ENCODE data around the gene NUB1.
A peak's percentile ranks its signal among the peaks of the same experiment; 100 is the strongest.

The NUB1 gene

DNA sequence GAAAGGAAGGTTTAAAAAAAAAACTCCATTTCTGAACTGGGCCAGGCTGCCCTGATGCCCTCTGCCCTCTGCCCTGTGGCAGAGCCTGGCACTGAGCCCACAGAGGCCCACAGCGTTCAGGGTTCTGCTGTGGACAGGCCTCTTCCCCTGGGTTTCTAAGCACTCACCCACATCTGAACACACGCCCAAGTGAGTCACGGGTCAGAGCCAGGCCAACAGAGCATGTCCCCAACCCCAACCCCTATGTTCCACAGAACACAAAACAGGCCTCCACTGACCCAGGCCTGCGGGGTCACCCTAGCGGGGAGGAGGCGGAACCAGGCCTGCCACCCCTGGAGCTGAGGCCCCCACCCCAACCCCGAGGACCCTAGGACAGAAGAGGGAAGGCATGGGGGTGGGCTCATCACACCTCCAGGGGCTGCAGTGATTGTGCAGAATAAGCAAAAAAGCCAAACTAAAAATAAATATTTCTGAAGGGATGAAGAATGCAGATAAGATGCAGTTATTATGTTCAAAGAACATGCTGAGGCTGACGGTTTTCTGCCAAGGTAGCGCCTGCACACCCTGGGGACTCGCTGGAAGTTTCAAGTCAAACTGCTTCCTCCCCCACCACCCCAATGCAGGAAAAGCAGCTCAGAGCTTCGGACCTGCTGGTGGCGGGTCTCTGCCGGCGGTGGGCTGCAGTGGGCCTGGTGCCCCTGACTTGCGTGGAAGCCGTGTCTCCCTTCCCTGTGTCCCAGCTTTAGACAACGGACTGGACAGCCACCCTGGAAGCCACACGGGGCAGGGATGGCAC is 62.8 kb downstream of the NUB1 start:
- no peak overlapping the region for H3K4me3 ChIP-seq (ENCODE audit: control insufficient read depth, low read depth, low read length)
- DNase-seq (ENCODE audit: low read depth) = peak; percentile 65
- TF ChIP-seq, protein P1, sequence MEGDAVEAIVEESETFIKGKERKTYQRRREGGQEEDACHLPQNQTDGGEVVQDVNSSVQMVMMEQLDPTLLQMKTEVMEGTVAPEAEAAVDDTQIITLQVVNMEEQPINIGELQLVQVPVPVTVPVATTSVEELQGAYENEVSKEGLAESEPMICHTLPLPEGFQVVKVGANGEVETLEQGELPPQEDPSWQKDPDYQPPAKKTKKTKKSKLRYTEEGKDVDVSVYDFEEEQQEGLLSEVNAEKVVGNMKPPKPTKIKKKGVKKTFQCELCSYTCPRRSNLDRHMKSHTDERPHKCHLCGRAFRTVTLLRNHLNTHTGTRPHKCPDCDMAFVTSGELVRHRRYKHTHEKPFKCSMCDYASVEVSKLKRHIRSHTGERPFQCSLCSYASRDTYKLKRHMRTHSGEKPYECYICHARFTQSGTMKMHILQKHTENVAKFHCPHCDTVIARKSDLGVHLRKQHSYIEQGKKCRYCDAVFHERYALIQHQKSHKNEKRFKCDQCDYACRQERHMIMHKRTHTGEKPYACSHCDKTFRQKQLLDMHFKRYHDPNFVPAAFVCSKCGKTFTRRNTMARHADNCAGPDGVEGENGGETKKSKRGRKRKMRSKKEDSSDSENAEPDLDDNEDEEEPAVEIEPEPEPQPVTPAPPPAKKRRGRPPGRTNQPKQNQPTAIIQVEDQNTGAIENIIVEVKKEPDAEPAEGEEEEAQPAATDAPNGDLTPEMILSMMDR (conservative IDR thresholded peaks at IDR 0.05; ENCODE audit: control insufficient read depth, insufficient read depth, low read depth, low read length) = no peak

- DNase-seq (ENCODE audit: low read depth) = no peak
- H3K4me3 ChIP-seq (ENCODE audit: control insufficient read depth, low read depth, low read length) = no peak overlapping the region
- TF ChIP-seq, protein P1 (conservative IDR thresholded peaks at IDR 0.05; ENCODE audit: control insufficient read depth, insufficient read depth, low read depth, low read length) = no peak
These were observed 63.4 kb downstream of the NUB1 start for GRCh38 chr7:151405056-151405455.

- DNase-seq (ENCODE audit: low read depth) = no peak
- TF ChIP-seq, protein P1 (conservative IDR thresholded peaks at IDR 0.05; ENCODE audit: control insufficient read depth, insufficient read depth, low read depth, low read length) = no peak
- no peak overlapping the region for H3K4me3 ChIP-seq (ENCODE audit: control insufficient read depth, low read depth, low read length)
These were observed 64.0 kb downstream of the NUB1 start for GRCh38 chr7:151405588-151405987.

- H3K4me3 ChIP-seq (ENCODE audit: control insufficient read depth, low read depth, low read length) = no peak overlapping the region
- TF ChIP-seq, protein P1 (conservative IDR thresholded peaks at IDR 0.05; ENCODE audit: control insufficient read depth, insufficient read depth, low read depth, low read length) = no peak
These were observed 64.7 kb downstream of the NUB1 start for GRCh38 chr7:151406051-151406875.

GRCh38 chr7:151406886-151407583 is 65.4 kb downstream of the NUB1 start:
- DNase-seq (ENCODE audit: low read depth) = no peak
- TF ChIP-seq, protein P1 (conservative IDR thresholded peaks at IDR 0.05; ENCODE audit: control insufficient read depth, insufficient read depth, low read depth, low read length) = no peak
- no peak overlapping the region for H3K4me3 ChIP-seq (ENCODE audit: control insufficient read depth, low read depth, low read length)

More at GRCh38 chr7:151406051-151406875, 64.7 kb downstream of the NUB1 start:
- DNase-seq (ENCODE audit: low read depth) = no peak

GRCh38 chr7:151408498-151408838 is 66.9 kb downstream of the NUB1 start:
- no peak for DNase-seq (ENCODE audit: low read depth)
- TF ChIP-seq, protein P1 (conservative IDR thresholded peaks at IDR 0.05; ENCODE audit: control insufficient read depth, insufficient read depth, low read depth, low read length) = no peak
- no peak overlapping the region for H3K4me3 ChIP-seq (ENCODE audit: control insufficient read depth, low read depth, low read length)

All from fibroblast of mammary gland (primary cell).